Smooth muscle cell of the umbilical artery (primary cell): ENCODE measurements around the gene EVI5L. TPM values are rescaled to one million over a fixed set of nuclear protein-coding genes. Genes with fewer than 3 reads are reported as not detected.

Experiments
- total RNA-seq: library from RNA; depleted of rRNA; stranded (reverse); fragments of >200 nt; gene quantifications from 2 replicates; pipeline ENCODE4 v1.2.3, GENCODE V29; 2014

Gene EVI5L
- total RNA-seq: 19.0 and 25.4 TPM in 2 replicates

GRCh38 chr19:7829561-7830271 lies at the start of gene EVI5L:
Gene EVI5L (plus strand): TSS chr19:7830218. CDS start chr19:7846543, 16,325 bp downstream.

GRCh38 chr19:7874076-7874896 lies 44.3 kb downstream of the EVI5L start, which contains the start of gene PRR36:
Gene PRR36 (minus strand): TSS chr19:7874390. CDS start chr19:7873689, 701 bp downstream.

GRCh38 chr19:7888145-7888825 lies 58.3 kb downstream of the EVI5L start, which contains the start of gene LRRC8E:
Gene LRRC8E (plus strand): TSS chr19:7888510. CDS start chr19:7895604, 7,094 bp downstream.

GRCh38 chr19:7903244-7904073 lies 73.4 kb downstream of the EVI5L start, which contains the start of gene MAP2K7:
Gene MAP2K7 (plus strand): TSS chr19:7903877. CDS start chr19:7903945, 68 bp downstream.

Other genes starting within 250 kb of the EVI5L start
- not detected in 2 replicates for gene CAMSAP3, start 234.4 kb upstream of the EVI5L start, total RNA-seq
- gene XAB2, start 200.7 kb upstream of the EVI5L start, total RNA-seq: 25.2 and 46.3 TPM in 2 replicates
- gene PET100, start 200.4 kb upstream of the EVI5L start, total RNA-seq: 7.5 and 8.6 TPM in 2 replicates
- not detected in 2 replicates for gene PCP2, start 196.5 kb upstream of the EVI5L start, total RNA-seq
- 7.7 and 18.5 TPM in 2 replicates for gene STXBP2, start 193.1 kb upstream of the EVI5L start, total RNA-seq
- gene RETN, start 161.2 kb upstream of the EVI5L start, total RNA-seq: not detected in 2 replicates
- gene MCEMP1, start 153.1 kb upstream of the EVI5L start, total RNA-seq: not detected in 2 replicates
- gene TRAPPC5, start 149.4 kb upstream of the EVI5L start, total RNA-seq: 52.3 and 56.1 TPM in 2 replicates
- not detected in 2 replicates for gene FCER2, start 128.1 kb upstream of the EVI5L start, total RNA-seq
- gene CLEC4G, start 98.1 kb upstream of the EVI5L start, total RNA-seq: not detected in 2 replicates
- not detected in 2 replicates for gene CD209, start 82.7 kb upstream of the EVI5L start, total RNA-seq
- not detected in 2 replicates for gene CLEC4M, start 67.0 kb upstream of the EVI5L start, total RNA-seq
- 0.09 TPM in 1 of 2 replicates, not detected in the other for gene PRR36, start 44.2 kb downstream of the EVI5L start, total RNA-seq
- 5.9 TPM in 2 replicates for gene LRRC8E, start 58.3 kb downstream of the EVI5L start, total RNA-seq
- 7.4 and 13.7 TPM in 2 replicates for gene MAP2K7, start 73.7 kb downstream of the EVI5L start, total RNA-seq
- 1.7 and 2.7 TPM in 2 replicates for gene TGFBR3L, start 84.6 kb downstream of the EVI5L start, total RNA-seq
- gene SNAPC2, start 90.1 kb downstream of the EVI5L start, total RNA-seq: 9.5 and 19.7 TPM in 2 replicates
- 2.1 and 9.5 TPM in 2 replicates for gene CTXN1, start 95.9 kb downstream of the EVI5L start, total RNA-seq
- 42.5 and 45.9 TPM in 2 replicates for gene TIMM44, start 113.4 kb downstream of the EVI5L start, total RNA-seq
- 35.6 and 74.0 TPM in 2 replicates for gene ELAVL1, start 175.4 kb downstream of the EVI5L start, total RNA-seq
- gene CCL25, start 222.5 kb downstream of the EVI5L start, total RNA-seq: not detected in 2 replicates